Astrocyte of the spinal cord (primary cell): ENCODE data around the gene CNTFR.
A peak's percentile ranks its signal among the peaks of the same experiment; 100 is the strongest.

Source experiments
- DNase-seq: peaks from one replicate; pipeline ENCODE4 v3.0.0; 2011; ENCODE audit warnings: low read depth, low spot score
- H3K4me3 ChIP-seq: 2 replicates; pipeline ENCODE4 v1.5.1; 2011; ENCODE audit warnings: low read depth, mild to moderate bottlenecking, low read length, moderate library complexity
- CTCF ChIP-seq: IDR thresholded peaks from 2 replicates; pipeline ENCODE4 v1.5.1; 2012; ENCODE audit warnings: low read depth, mild to moderate bottlenecking, low read length, inconsistent platforms
- in situ Hi-C: cut with HindIII; loops from 2 replicates; pipeline ENCODE4 v1.10.0; 2017; ENCODE audit warnings: low sequenced_read_pairs

CNTFR gene

GRCh38 chr9:34634551-34635248 is 45.2 kb upstream of the CNTFR start:
- no peak overlapping the region for H3K4me3 ChIP-seq
- no peak for TF ChIP-seq CTCF
- in situ Hi-C loops: no loop called here
- DNase-seq: no peak

- in situ Hi-C loops: no loop called here
- TF ChIP-seq CTCF: peak; percentile 87
- DNase-seq: peak; percentile 55
- no peak overlapping the region for H3K4me3 ChIP-seq
Measured at GRCh38 chr9:34633851-34634550, 44.5 kb upstream of the CNTFR start.

DNA sequence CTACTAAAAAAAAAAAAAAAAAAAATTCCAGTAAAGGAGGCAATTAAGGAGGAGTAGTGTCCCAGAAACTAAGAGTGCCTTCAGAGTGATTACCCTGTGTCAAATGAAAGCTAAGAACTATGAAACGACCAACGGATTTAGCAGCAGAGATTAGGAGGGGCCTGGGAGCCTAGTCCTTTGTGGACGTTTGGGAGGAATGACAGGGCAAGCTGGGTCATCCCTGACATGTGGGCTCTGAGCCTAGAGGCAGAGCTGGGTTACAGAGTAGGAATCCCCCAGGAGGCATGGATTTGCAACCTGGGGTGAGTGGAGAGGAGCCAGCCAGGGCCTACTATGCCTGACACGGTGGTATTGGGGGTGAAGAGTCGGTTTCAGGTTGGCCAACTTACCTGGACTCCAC is 43.6 kb upstream of the CNTFR start:
- no peak for TF ChIP-seq CTCF
- in situ Hi-C loops: no loop called here
- no peak for DNase-seq
- no peak overlapping the region for H3K4me3 ChIP-seq

DNA sequence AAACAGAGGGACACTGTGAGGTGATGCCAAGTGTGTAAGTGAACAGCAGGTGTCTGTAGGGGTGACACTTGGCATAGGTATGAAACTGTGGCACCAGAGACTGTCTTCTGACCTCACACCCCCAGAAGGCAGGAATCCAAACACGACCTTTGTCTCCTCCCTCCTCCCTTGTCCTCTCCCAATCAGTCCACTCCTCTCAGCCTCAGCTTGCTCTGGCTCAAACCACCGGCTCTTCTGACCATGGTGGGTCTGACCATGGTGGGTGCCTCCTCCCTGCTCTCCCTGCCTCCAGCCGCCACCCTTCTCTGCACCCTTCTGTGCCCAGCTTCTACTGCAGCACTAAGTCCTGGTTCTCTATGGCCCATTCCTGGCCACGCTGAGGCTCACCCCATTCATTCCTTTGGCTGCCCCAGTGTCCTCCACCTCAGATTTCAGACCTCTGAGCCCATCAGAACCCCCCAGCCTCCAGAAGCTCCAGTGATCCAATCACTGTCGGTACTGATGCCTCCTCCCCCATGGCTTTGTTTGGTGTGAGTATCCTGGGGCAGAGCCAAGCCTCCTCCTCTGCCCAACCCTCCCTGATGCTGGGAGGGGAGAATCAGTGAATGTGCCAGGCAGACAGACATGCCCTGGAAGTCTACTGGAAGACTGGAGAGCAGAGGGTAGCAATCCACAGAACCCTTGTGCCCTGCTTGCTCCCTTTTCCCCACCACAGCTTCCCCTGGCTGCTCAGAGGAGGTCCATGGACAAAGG is 41.1 kb upstream of the CNTFR start:
- in situ Hi-C loops: no loop called here
- TF ChIP-seq CTCF: no peak
- DNase-seq: no peak
- no peak overlapping the region for H3K4me3 ChIP-seq

- H3K4me3 ChIP-seq: no peak overlapping the region
- in situ Hi-C loops: no loop called here
- DNase-seq: no peak
- no peak for TF ChIP-seq CTCF
Measured at GRCh38 chr9:34629491-34629808, 39.9 kb upstream of the CNTFR start.

GRCh38 chr9:34628656-34629490 is 39.3 kb upstream of the CNTFR start, which contains the start of gene ARID3C:
Gene ARID3C (minus strand): TSS chr9:34629066. CDS start chr9:34628014, 1,052 bp downstream.
- DNase-seq: no peak
- no peak within 1 kb of the TSS for H3K4me3 ChIP-seq
- TF ChIP-seq CTCF: no peak
- in situ Hi-C loops: no loop called here
